ENCODE measurements around the gene MYT1.
"Not testable (repeated sequence)": the region's sequence is repeated elsewhere in the genome, so short reads cannot be mapped to it uniquely, and the experiment has no call there.

MYT1 gene

GRCh38 chr20:64169091-64169560, 4.9 kb downstream of the MYT1 start:
- DNase-seq (ENCODE audit: low spot score): no peak

- DNase-seq (ENCODE audit: low spot score): no peak
Measured at GRCh38 chr20:64171211-64171610, 7.0 kb downstream of the MYT1 start.

GRCh38 chr20:64173116-64173515, 8.9 kb downstream of the MYT1 start:
- DNase-seq (ENCODE audit: low spot score): no peak

- DNase-seq (ENCODE audit: low spot score): no peak
Measured at GRCh38 chr20:64176551-64176950, 12.3 kb downstream of the MYT1 start.

GRCh38 chr20:64176971-64177370, 12.7 kb downstream of the MYT1 start:
- DNase-seq (ENCODE audit: low spot score): no peak

GRCh38 chr20:64177384-64177783, 13.1 kb downstream of the MYT1 start:
- no peak for DNase-seq (ENCODE audit: low spot score)

GRCh38 chr20:64177787-64178186, 13.5 kb downstream of the MYT1 start:
- DNase-seq (ENCODE audit: low spot score): no peak

GRCh38 chr20:64178925-64179324, 14.7 kb downstream of the MYT1 start:
- not testable (repeated sequence) for DNase-seq (ENCODE audit: low spot score)

GRCh38 chr20:64179805-64180204, 15.6 kb downstream of the MYT1 start:
- no peak for DNase-seq (ENCODE audit: low spot score)

GRCh38 chr20:64180673-64181072, 16.4 kb downstream of the MYT1 start:
- DNase-seq (ENCODE audit: low spot score): no peak

GRCh38 chr20:64181391-64181790, 17.1 kb downstream of the MYT1 start:
- no peak for DNase-seq (ENCODE audit: low spot score)

- no peak for DNase-seq (ENCODE audit: low spot score)
Measured at GRCh38 chr20:64182146-64182865, 18.1 kb downstream of the MYT1 start.

GRCh38 chr20:64183313-64183712, 19.1 kb downstream of the MYT1 start:
- DNase-seq (ENCODE audit: low spot score): no peak

- no peak for DNase-seq (ENCODE audit: low spot score)
Measured at GRCh38 chr20:64184795-64185194, 20.5 kb downstream of the MYT1 start.

- no peak for DNase-seq (ENCODE audit: low spot score)
Measured at GRCh38 chr20:64185276-64185900, 21.1 kb downstream of the MYT1 start.

GRCh38 chr20:64186071-64186598, 21.9 kb downstream of the MYT1 start:
- DNase-seq (ENCODE audit: low spot score): no peak

GRCh38 chr20:64187213-64187612, 23.0 kb downstream of the MYT1 start:
- DNase-seq (ENCODE audit: low spot score): not testable (repeated sequence)

GRCh38 chr20:64188091-64188490, 23.8 kb downstream of the MYT1 start:
- no peak for DNase-seq (ENCODE audit: low spot score)

GRCh38 chr20:64188682-64189529, 24.7 kb downstream of the MYT1 start:
- DNase-seq (ENCODE audit: low spot score): no peak

- DNase-seq (ENCODE audit: low spot score): no peak
Measured at GRCh38 chr20:64189530-64189966, 25.3 kb downstream of the MYT1 start.

- DNase-seq (ENCODE audit: low spot score): no peak
Measured at GRCh38 chr20:64189986-64190385, 25.7 kb downstream of the MYT1 start.

- no peak for DNase-seq (ENCODE audit: low spot score)
Measured at GRCh38 chr20:64191002-64191401, 26.8 kb downstream of the MYT1 start.
